ENCODE results near the gene NEK8.

- peak; percentile 17 to 80 (median 38) for TF ChIP-seq CTCF (IDR thresholded peaks at IDR 0.05)
- peak; percentile 100 for TF ChIP-seq POLR2A (IDR thresholded peaks at IDR 0.05)
These were observed 14.9 kb downstream of the NEK8 start, which contains the start of gene TRAF4 for GRCh38 chr17:28743243-28744103.
